Measurements from ENCODE around the gene SOX30.
"Not testable (repeated sequence)": the region's sequence is repeated elsewhere in the genome, so short reads cannot be mapped to it uniquely, and the experiment has no call there.

The SOX30 gene

GRCh38 chr5:157652377-157652692 lies at the start of gene SOX30:
TSS of gene SOX30 (minus strand) at chr5:157652438. CDS start at chr5:157652078, 360 bp downstream.
- DNase-seq, result no peak

DNA sequence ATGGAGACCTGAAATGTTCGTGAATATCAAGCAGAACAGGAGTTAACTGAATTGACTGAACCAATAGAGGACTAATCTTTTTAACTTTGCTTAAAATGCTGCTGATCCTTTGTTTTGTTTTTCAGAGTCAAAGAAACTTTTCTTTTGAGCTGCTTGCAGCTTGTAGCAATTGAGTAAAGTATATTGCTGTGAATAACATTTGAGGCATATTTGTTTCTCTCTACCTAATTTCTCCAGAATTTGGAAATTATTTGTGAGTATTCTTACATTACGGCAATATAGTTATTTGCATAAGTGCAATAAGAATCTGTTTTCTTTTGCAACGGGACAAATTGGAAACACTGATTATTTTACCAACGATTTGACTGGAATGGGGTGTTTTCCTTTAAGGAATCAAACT lies 46.4 kb upstream of the SOX30 start:
- not testable (repeated sequence) for DNase-seq

GRCh38 chr5:157696154-157696553 lies 43.9 kb upstream of the SOX30 start:
- DNase-seq, result not testable (repeated sequence)

DNA sequence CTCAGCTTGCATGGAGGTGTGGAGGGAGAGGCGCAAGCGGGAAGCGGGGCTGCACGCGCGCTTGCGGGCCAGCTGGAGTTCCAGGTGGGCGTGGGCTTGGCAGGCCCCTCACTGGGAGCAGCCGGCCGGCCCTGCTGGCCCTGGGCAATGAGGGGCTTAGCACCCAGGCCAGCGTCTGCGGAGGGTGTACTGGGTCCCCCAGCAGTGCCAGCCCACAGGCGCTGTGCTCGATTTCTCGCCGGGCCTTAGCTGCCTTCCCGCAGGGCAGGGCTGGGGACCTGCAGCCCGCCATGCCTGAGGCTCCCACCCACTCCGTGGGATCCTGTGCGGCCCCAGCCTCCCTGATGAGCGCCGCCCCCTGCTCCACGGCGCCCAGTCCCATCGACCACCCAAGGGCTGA lies 41.6 kb upstream of the SOX30 start:
- DNase-seq, result not testable (repeated sequence)

DNA sequence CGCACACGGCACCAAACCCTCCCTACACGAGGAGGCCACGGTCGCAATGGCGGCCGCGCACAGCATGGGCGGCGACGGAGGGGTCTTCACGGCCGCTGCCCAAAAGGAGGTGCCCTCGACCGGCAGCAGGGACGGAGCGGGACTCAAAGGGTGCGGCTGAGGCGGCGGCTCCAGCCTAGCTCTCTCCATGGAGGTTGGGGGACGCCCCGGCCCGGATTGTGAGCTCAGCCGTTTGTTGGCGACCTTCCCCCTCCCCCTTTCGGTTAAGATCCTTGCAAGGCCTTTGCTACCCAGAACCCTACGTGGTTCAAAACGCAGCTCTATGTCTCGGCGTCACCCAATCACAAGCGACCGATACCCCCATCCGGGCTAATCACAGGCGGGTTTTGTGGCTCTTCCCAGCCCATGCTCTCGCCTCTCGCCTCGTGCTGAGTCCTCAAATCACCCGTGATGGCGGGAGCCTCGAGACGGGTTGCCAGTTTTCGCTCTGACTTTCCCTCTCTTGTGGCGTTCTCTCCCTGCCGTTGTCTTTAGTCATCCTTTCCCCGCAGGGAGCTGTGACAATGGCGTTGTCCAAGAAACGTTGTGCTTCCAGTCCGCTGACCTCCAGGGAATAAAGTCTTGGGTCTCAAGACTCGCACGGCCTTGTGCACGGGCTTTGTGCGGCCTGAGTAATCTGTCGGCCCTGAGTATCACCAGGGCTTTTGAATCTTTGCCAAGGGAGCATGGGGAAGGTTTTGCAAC lies 38.6 kb upstream of the SOX30 start:
- DNase-seq, result no peak

DNA sequence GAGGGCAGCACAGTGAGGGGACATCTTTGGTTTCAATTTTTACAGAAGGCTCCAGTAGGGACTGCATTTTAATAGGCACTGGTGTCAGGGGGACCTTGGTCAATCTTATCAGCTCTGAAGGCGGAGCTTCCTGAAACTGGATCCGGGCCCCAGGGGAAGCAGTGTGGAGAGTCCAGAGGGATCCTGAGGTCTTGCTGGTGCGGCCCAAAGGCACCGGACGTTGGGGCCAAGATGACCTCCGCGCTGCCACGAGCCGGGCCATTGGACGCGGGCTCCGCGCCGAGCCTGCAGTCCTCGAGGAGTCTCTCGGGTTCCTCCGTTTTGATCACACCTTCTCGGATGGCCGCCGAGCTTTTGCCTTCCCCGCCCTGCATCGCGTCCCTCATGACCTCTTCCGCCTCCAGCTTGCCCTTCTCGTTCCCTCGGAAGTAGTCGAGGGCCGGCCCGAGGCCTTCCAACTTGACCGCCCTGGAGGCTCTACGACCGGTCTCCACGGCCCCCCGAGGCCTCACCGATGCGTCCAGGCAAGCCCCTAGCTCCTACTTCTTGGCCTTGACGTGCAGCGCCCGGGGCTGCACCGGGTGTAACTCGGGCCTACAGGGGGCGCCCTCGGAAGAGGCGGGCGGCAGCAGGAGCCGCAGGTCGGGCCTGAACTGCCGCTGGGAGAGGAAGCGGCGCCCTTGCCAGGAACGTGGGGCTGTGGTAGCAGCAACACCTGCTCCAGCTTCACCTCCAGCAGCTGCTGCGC lies 37.9 kb upstream of the SOX30 start:
- no peak for DNase-seq

DNA sequence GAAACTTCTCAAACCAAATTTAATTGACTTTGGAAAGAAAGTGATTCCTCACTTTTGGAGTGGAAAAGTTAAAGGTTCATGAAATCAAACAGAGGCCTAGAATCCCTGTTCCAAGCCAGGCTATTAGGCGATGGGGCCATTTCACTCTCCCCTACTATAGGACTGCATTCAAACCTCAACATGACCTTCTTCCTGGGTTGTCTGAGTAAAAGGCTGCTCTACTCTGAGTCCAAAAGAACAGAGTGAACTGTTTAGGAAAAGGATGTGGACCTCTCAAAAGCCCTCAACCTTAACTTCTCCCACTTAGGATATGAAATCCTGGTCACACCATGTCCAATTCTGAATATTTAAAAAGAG lies 34.9 kb upstream of the SOX30 start:
- DNase-seq, result no peak

DNA sequence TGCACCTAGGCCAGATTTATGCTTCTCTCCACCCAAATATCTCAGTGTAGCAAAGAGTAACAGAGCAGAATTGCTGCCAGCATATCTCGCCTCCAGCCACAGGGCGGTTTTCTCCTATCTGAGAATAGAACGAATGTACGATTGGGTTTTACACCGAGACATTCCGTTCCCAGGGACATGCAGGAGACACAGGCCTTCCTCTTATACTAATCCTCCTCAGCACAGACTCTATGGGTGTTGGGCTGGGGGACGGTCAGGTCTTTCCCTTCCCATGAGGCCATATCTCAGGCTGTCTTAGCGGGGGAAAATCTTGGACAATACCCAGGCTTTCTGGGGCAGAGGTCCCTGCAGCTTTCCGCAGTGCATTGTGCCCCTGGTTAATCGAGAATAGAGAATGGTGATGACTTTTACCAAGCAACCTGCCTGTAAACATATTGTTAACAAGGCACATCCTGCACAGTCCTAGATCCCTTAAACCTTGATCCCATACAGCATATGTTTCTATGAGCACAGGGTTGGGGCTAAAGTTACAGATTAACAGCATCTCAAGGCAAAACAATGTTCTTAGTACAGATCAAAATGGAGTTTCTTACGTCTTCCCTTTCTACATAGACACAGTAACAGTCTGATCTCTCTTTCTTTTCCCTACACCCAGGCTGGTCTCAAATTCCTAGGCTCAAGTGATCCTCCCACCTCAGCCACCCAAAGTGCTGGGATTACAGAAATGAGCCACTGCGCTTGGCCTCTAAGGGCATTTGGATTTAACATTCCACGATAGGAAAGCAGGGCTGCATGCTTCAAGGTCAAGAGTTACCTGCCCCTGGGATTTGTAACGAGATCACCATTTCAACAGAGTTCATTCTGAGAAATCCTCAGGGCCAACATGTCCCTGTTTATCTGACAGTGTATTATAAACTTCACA lies 34.3 kb upstream of the SOX30 start:
- DNase-seq, result not testable (repeated sequence)

DNA sequence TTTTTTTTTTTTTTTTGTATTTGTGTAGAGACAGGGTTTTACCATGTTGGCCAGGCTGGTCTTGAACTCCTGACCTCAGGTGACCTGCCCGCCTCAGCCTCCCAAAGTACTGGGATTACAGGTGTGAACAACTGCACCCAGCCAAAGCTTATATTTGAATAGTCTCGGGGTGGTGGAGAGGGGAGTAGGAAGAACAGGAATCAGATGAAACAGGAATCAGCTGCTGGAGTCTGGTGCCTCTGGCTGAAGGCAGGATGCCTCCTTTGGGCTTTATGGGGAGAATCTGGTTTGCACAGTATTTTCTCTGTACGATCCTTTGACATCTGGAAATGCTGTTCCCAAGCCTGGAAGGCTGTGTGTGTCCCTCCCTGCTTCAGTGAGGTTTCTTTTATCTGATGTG lies 30.0 kb upstream of the SOX30 start:
- no peak for DNase-seq

GRCh38 chr5:157681048-157681447 lies 28.8 kb upstream of the SOX30 start:
- DNase-seq, result no peak

GRCh38 chr5:157680239-157680638 lies 28.0 kb upstream of the SOX30 start:
- no peak for DNase-seq

DNA sequence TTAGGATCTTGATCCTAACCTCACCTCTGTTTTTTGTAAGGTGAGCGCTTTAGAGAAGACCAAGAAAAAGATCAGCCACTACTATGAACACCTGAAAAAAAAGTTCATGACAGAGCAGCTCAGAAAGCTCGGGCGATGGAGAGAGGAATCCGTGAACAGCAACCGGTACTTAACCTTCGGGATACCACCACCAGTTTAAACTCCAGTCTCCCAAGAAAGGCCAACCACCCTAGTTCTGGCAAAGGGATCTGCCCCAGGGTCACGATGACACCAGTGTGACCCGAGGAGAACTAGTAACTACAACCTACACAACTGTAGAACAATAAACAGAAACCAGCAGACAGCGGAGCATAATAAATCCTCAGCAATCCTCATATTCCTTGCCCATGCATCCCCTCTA lies 27.6 kb upstream of the SOX30 start:
- no peak for DNase-seq

GRCh38 chr5:157677931-157678330 lies 25.7 kb upstream of the SOX30 start:
- DNase-seq, result no peak

GRCh38 chr5:157674351-157674750 lies 22.1 kb upstream of the SOX30 start:
- not testable (repeated sequence) for DNase-seq

DNA sequence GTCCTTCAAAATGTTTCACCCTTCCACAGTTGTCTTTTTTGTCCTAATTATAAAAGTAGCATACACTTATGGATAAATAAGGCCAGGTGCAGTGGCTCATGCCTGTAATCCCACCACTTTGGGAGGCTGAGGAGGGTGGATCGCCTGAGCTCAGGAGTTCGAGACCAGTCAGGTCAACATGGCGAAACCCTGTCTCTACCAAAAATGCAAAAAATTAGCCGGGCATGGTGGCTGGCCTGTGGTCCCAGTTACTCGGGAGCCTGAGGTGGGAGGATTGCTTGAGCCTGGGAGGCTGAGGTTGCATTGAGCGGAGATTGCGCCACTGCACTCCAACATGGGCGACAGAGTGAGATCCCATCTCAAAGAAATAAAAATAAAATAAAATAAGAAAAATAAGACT lies 20.7 kb upstream of the SOX30 start:
- DNase-seq, result no peak

- DNase-seq, result no peak
Observed at GRCh38 chr5:157671592-157672330, 19.5 kb upstream of the SOX30 start.

DNA sequence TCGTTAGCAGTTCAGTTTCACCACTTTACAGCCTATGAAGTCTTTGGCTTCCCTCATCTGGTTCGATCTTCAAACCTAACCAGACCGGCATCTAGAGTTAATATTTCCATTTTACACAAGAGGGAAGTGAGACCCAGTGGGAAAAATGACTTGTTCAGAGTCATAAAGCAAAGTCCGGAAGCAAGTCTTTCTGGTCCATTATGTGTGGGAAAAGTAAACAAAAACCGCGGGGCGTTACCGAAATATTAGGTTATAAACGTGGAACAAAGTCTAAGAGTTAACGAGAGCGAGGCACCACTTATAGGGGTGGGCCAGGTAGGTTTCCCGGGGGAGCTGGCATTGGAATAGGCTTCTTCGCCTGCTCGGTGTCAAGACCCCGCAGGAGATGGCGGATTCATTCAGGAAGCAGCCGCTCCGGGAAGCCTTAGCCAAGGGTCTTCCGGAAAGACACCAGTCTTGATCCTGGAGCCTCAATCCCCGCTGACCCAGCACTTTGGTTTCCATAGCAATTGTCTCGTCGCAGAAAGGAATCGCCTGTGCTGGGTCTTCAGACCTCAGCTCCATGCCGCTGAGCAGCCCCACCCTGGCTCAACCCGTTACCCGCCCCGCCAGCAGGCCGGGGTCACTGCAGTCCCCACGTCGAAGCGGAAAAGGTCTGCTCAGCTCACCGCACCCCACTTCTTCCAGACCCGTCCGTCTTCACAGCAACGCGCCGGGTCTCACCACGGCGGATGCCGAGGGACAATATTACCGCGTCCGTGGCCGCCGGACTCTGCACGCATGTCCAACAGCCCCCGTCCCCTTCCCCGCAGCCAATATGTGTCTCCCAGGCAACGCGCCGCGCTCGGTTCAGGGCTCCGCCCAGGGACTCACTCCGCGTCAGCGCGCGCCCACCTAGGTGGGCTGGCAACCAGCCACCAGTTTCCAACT lies 18.7 kb upstream of the SOX30 start, which contains the start of gene C5orf52:
C5orf52 (plus strand) TSS at position 872 of the 930 bp plus-strand sequence. CDS start 82 bp downstream, outside the sequence.
- DNase-seq, result peak; percentile 78

DNA sequence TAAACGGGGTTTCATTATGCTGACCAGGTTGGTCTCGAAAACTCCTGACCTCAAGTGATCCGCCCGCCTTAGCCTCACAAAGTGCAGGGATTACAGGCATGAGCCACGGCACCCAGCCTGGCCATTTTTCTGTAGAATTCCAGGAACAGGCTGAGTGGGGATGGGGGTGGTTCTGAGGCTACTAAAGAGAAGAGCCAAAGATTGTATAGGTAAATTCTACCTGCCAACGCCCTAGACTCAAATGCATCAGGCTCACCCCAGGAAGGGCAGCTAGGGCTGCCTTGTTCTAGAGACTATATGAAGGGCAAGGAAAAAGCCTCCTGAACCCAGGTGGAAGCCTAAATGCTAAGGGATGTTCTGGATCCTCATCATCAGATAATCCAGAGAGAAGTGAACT lies 17.5 kb upstream of the SOX30 start:
- DNase-seq, result no peak

GRCh38 chr5:157668356-157668755 lies 16.1 kb upstream of the SOX30 start:
- DNase-seq, result no peak

DNA sequence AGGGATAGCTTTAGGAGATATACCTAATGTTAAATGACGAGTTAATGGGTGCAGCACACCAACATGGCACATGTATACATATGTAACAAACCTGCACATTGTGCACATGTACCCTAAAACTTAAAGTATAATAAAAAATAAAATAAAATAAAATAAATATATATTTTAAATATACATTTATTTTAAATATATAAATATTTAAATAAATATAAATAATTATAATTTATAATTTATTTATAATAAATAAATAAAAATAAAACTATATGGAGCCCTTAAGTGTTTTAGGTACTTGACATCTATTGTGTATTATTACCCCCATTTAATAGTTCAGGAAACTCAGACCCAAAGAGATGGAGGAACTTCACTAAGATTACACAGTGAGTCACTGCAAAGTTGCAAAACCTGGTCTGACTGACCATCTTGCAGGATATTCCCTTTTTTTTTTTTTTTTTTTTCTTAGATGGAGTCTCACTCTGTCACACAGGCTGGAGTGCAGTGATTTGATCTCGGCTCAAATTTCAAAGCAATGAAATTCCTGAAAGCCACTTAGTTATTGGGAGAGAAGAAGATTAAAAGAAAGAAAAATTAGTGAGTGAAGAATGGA lies 13.3 kb upstream of the SOX30 start:
- no peak for DNase-seq
